WERI-Rb-1 (cell line): ENCODE results near the gene DAP.
A peak's percentile ranks its signal among the peaks of the same experiment; 100 is the strongest.

ENCODE experiments used
- DNase-seq: peaks from one replicate; pipeline ENCODE4 v3.0.0-alpha.2; 2020
- H3K27ac ChIP-seq: fragments of 250-450 bp; sonication (Bioruptor Pico); 2 replicates; pipeline ENCODE4 v1.5.1; 2020; ENCODE audit warnings: mild to moderate bottlenecking, moderate library complexity
- H3K27me3 ChIP-seq: fragments of 250-450 bp; sonication (Bioruptor Pico); 2 replicates; pipeline ENCODE4 v1.5.1; 2021; ENCODE audit warnings: mild to moderate bottlenecking, low read depth, moderate library complexity; ENCODE audit not compliant: insufficient read depth, severe bottlenecking
- H3K36me3 ChIP-seq: fragments of 250-450 bp; sonication (Bioruptor Pico); 2 replicates; pipeline ENCODE4 v1.5.1; 2020; ENCODE audit warnings: mild to moderate bottlenecking, moderate library complexity
- H3K4me3 ChIP-seq: 2 replicates; pipeline ENCODE4 v1.5.1; 2011; ENCODE audit warnings: low read depth, mild to moderate bottlenecking, control low read depth, low read length
- H3K9me3 ChIP-seq: fragments of 250-450 bp; sonication (Bioruptor Pico); 2 replicates; pipeline ENCODE4 v1.5.1; 2021; ENCODE audit warnings: mild to moderate bottlenecking, moderate library complexity; ENCODE audit not compliant: severe bottlenecking
- CTCF ChIP-seq: IDR thresholded peaks from 2 replicates; pipeline ENCODE4 v1.5.1; 2011; ENCODE audit warnings: low read depth, mild to moderate bottlenecking, control low read depth, inconsistent platforms, low read length

DAP gene

GRCh38 chr5:10704949-10705621 is 55.9 kb downstream of the DAP start:
- DNase-seq: no peak
- H3K4me3 ChIP-seq: no peak overlapping the region
- TF ChIP-seq CTCF: no peak
- no peaks in the 10 kb centered on the region for H3K27me3 ChIP-seq
- no peaks in the 10 kb centered on the region for H3K9me3 ChIP-seq
- peaks cover 2% of the 10 kb centered on the region; the same call in 1 of the 2 replicates for H3K36me3 ChIP-seq
- H3K27ac ChIP-seq: no peak overlapping the region

- Histone ChIP-seq H3K27ac (no peak overlapping the region), H3K9me3 (no peaks in the 10 kb centered on the region), H3K4me3 (no peak overlapping the region), H3K27me3 (no peaks in the 10 kb centered on the region), H3K36me3 (peaks cover 2% of the 10 kb centered on the region; the same call in 1 of the 2 replicates)
- DNase-seq: no peak
- no peak for TF ChIP-seq CTCF
Observed at GRCh38 chr5:10703676-10704075, 57.4 kb downstream of the DAP start.

- no peak for DNase-seq
- no peak overlapping the region for H3K27ac ChIP-seq
- TF ChIP-seq CTCF: no peak
Observed at GRCh38 chr5:10702911-10703491, 58.0 kb downstream of the DAP start.

GRCh38 chr5:10702040-10702629 is 58.9 kb downstream of the DAP start:
- DNase-seq: no peak
- H3K4me3 ChIP-seq: no peak overlapping the region

More at GRCh38 chr5:10702911-10703491, 58.0 kb downstream of the DAP start:
- Histone ChIP-seq H3K36me3 (peaks cover 2% of the 10 kb centered on the region; the same call in 1 of the 2 replicates), H3K9me3 (no peaks in the 10 kb centered on the region), H3K4me3 (no peak overlapping the region), H3K27me3 (no peaks in the 10 kb centered on the region)

GRCh38 chr5:10701567-10702039 is 59.4 kb downstream of the DAP start:
- Histone ChIP-seq H3K36me3 (peaks cover 5% of the 10 kb centered on the region; the same call in 1 of the 2 replicates), H3K4me3 (no peak overlapping the region), H3K27ac (no peak overlapping the region), H3K9me3 (no peaks in the 10 kb centered on the region), H3K27me3 (no peaks in the 10 kb centered on the region)
- peak; percentile 72 for DNase-seq
- TF ChIP-seq CTCF: peak; percentile 81

More at GRCh38 chr5:10702040-10702629, 58.9 kb downstream of the DAP start:
- peaks cover 2% of the 10 kb centered on the region; the same call in 1 of the 2 replicates for H3K36me3 ChIP-seq
- TF ChIP-seq CTCF: no peak
- H3K9me3 ChIP-seq: no peaks in the 10 kb centered on the region
- no peaks in the 10 kb centered on the region for H3K27me3 ChIP-seq
- no peak overlapping the region for H3K27ac ChIP-seq
